Smooth muscle cell (in vitro differentiated cells): ENCODE results near the gene PLEKHA8. TPM values are rescaled to one million over a fixed set of nuclear protein-coding genes. Genes with fewer than 3 reads are reported as not detected.

ENCODE experiments used
- DNase-seq: peaks from one replicate; lab custom pipeline; 2025; ENCODE audit not compliant: unreplicated experiment; lab: John Stamatoyannopoulos, UW
- H2AFZ ChIP-seq: fragments of 200-600 bp; sonication (generic); 2 replicates; pipeline ENCODE4 v1.6.0; 2016; ENCODE audit warnings: antibody characterized with exemption, low read depth, mild to moderate bottlenecking
- H3F3A ChIP-seq: fragments of 200-600 bp; sonication (generic); 2 replicates; pipeline ENCODE4 v1.6.0; 2017; ENCODE audit warnings: antibody characterized with exemption, low read depth
- H3K27ac ChIP-seq: fragments of 200-600 bp; sonication (generic); 2 replicates; pipeline ENCODE4 v1.5.1; 2016; ENCODE audit warnings: low read depth, mild to moderate bottlenecking
- H3K27me3 ChIP-seq: fragments of 200-600 bp; sonication (generic); 2 replicates; pipeline ENCODE4 v1.6.1; 2016; ENCODE audit warnings: low read depth, mild to moderate bottlenecking
- H3K36me3 ChIP-seq: fragments of 200-600 bp; sonication (generic); 2 replicates; pipeline ENCODE4 v1.5.1; 2016; ENCODE audit warnings: low read depth
- H3K4me1 ChIP-seq: fragments of 200-600 bp; sonication (generic); 2 replicates; pipeline ENCODE4 v1.5.1; 2016; ENCODE audit warnings: low read depth
- H3K4me2 ChIP-seq: fragments of 200-600 bp; sonication (generic); 2 replicates; pipeline ENCODE4 v1.6.0; 2016; ENCODE audit warnings: mild to moderate bottlenecking
- H3K4me3 ChIP-seq: fragments of 200-600 bp; sonication (generic); 2 replicates; pipeline ENCODE4 v1.5.1; 2016; ENCODE audit warnings: mild to moderate bottlenecking
- H3K79me2 ChIP-seq: fragments of 200-600 bp; sonication (generic); 2 replicates; pipeline ENCODE4 v1.6.0; 2016; ENCODE audit warnings: low read depth, mild to moderate bottlenecking
- H3K9ac ChIP-seq: fragments of 200-600 bp; sonication (generic); 2 replicates; pipeline ENCODE4 v1.6.0; 2016; ENCODE audit warnings: low read depth
- H3K9me3 ChIP-seq: fragments of 200-600 bp; sonication (generic); replicated peaks from 2 replicates; pipeline ENCODE4 v1.5.1; 2016; ENCODE audit warnings: low read depth
- H4K20me1 ChIP-seq: fragments of 200-600 bp; sonication (generic); 2 replicates; pipeline ENCODE4 v1.6.0; 2016; ENCODE audit warnings: low read depth
- WGBS: methylation state at CpG from one replicate; pipeline ENCODE4 v1.1.7; 2016; ENCODE audit warnings: low lambda C conversion rate; 5-methylcytosine and 5-hydroxymethylcytosine counted together
- polyA plus RNA-seq: library from polyadenylated mRNA; unstranded; fragments of >200 nt; fragmentation: Nextera tagmentation; extraction: Ambion mirVana; gene quantifications from 2 replicates; pipeline ENCODE4 v1.2.1, GENCODE V29; 2016
- total RNA-seq: library from RNA; depleted of rRNA; stranded (reverse); fragments of >200 nt; gene quantifications from 2 replicates; pipeline ENCODE4 v1.2.3, GENCODE V29; 2014
- TF ChIP-seq, protein P1 (sequence below): fragments of 200-600 bp; sonication (generic); IDR thresholded peaks from 2 replicates; pipeline ENCODE4 v1.5.1; 2017; ENCODE audit warnings: borderline replicate concordance, mild to moderate bottlenecking, antibody characterized with exemption; ENCODE audit not compliant: insufficient read depth, poor library complexity, severe bottlenecking

The PLEKHA8 gene
- total and polyA plus RNA-seq, 2 experiments from 2014 or later, result 10.0 to 20.4 TPM

DNA sequence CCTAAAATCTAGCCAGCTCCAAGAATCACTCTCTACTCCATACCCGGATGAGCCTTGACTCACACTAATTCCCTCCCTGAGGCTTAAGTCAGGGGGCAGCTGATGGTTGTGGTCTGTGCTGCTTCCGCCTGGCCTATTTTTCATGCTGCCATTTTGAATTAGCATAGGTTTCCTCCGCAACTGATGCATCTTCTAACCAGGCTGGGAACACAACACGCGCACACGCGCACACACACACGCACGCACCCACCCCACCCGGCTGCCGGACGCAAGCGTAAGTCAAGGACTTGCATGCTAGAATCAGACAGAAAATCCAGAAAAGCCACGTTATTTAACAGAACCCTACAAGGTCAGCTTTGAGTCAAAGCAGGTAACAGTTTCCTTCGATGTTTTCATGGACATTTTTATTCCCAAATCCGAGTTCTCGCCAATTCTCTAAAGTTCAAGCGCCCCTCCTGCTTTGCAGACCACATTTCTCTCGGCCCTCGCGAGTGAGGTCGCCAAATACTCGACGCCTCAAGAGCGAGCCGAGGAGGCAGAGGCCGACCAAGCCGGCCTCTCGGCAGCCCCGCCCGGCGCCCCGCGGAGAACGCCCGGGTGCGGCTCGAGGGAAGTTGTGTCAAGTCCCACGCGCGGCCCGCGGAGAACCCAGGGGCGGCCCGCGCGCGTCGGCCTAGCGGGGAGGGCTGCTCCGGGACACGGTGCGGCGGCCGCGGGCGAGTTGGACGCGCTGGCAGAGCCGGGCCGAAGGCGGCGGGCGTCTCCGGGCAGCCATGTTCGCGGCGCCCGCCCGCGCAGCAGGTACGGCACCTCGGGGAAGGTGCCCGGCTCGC, 39.6 kb upstream of the PLEKHA8 start:
- Histone ChIP-seq H3K36me3 (no peaks in the 10 kb centered on the region), H2AFZ (peak overlapping the region; percentile 54), H3K27ac (peak overlapping the region; percentile 94), H4K20me1 (peaks cover 20% of the 10 kb centered on the region), H3F3A (peaks cover 16% of the 10 kb centered on the region), H3K79me2 (peaks cover 45% of the 10 kb centered on the region), H3K4me1 (peaks cover 13% of the 10 kb centered on the region), H3K4me3 (peak overlapping the region; percentile 99), H3K9ac (peak overlapping the region; percentile 79), H3K4me2 (peak overlapping the region; percentile 87), H3K9me3 (no peaks in the 10 kb centered on the region), H3K27me3 (no peaks in the 10 kb centered on the region)
- DNase-seq, result peak; percentile 30
- WGBS, result 1% methylated on average over 57 of the region's 75 CpGs
- TF ChIP-seq, protein P1, sequence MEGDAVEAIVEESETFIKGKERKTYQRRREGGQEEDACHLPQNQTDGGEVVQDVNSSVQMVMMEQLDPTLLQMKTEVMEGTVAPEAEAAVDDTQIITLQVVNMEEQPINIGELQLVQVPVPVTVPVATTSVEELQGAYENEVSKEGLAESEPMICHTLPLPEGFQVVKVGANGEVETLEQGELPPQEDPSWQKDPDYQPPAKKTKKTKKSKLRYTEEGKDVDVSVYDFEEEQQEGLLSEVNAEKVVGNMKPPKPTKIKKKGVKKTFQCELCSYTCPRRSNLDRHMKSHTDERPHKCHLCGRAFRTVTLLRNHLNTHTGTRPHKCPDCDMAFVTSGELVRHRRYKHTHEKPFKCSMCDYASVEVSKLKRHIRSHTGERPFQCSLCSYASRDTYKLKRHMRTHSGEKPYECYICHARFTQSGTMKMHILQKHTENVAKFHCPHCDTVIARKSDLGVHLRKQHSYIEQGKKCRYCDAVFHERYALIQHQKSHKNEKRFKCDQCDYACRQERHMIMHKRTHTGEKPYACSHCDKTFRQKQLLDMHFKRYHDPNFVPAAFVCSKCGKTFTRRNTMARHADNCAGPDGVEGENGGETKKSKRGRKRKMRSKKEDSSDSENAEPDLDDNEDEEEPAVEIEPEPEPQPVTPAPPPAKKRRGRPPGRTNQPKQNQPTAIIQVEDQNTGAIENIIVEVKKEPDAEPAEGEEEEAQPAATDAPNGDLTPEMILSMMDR, result no peak

DNA sequence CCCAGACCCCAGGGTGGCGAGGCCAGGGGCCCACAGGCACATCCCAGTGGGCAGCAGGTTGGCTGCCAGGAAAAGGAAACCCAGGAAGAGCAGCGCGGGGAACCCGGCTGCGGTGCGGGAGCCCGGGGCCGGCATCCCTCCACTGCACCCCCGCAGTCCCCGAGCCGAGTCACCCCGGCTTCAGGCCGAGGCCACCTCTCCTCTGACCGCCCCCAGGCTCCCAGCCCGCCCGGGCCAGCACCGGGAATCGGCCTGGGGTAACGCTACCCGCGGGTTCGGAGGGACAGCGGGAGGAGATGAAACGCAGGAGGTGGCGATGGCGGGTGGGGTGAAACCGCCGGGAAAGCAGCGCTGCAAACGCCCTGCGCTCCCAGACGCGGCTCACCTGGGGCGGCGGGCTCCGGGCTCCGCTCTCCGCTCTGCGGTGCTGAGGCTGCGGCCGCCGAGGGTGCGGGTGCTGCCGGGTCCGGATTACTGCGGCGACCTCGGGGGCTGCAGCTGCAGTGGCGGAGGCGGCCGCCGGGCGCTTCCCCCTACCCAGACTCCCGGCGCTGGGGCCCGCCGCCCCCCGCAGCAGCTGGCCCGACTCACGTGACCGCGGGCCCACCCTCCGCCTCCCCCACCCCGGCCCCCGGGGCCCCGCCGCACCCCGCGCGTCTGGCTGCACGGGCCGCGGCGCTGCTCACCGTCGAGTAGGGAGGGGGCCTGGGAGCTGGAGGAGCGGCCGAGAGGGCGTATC, 38.8 kb upstream of the PLEKHA8 start, which contains the start of gene SCRN1:
TSS of gene SCRN1 (minus strand) at position 545 of the 739 bp plus-strand sequence. CDS start 20,734 bp downstream, outside the sequence.
- Histone ChIP-seq H3K4me2 (peak within 1 kb of the TSS; percentile 87), H3K27me3 (no peaks in the 10 kb centered on the region), H3K9me3 (no peaks in the 10 kb centered on the region), H3K9ac (peak within 1 kb of the TSS; percentile 79), H3K27ac (peak within 1 kb of the TSS; percentile 94), H3K79me2 (peaks cover 37% of the 10 kb centered on the region), H3K36me3 (no peaks in the 10 kb centered on the region), H4K20me1 (peaks cover 15% of the 10 kb centered on the region), H3K4me1 (peaks cover 13% of the 10 kb centered on the region), H3F3A (peaks cover 16% of the 10 kb centered on the region), H3K4me3 (peak within 1 kb of the TSS; percentile 99), H2AFZ (peak within 1 kb of the TSS; percentile 82)
- no peak for DNase-seq
- WGBS, result under 1% methylated on average over 64 of the region's 79 CpGs
- TF ChIP-seq, protein P1, result no peak

DNA sequence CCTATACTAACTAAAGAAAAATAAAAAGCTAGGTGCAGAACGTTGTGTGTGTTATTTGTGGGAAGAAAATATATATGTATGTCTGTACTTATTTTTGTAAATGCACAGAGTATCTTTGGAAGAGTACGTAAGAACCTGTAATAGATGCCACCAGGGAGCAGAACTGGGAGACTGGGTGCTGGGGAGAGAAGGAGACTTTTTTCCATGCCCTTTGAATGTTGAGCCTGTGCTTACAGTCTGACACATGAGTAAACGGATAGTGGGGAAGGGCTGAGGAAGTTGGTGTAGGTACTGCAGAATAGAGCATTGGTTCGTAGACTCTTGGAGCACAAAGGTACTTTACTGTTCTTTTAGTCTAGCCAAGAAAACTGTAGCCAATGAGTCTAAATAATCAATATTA, 37.3 kb upstream of the PLEKHA8 start:
- peaks cover 1% of the 10 kb centered on the region for H4K20me1 ChIP-seq
- H3K4me1 ChIP-seq, result peaks cover 13% of the 10 kb centered on the region
- no peaks in the 10 kb centered on the region for H3K36me3 ChIP-seq
- WGBS, result 88% methylated on average over 4 of the region's 4 CpGs
- H3K4me2 ChIP-seq, result no peak overlapping the region
- no peak overlapping the region for H3K9ac ChIP-seq
- no peak overlapping the region for H3K4me3 ChIP-seq
- no peak overlapping the region for H3K27ac ChIP-seq
- no peak for DNase-seq
- no peaks in the 10 kb centered on the region for H3K9me3 ChIP-seq
- no peaks in the 10 kb centered on the region for H3K27me3 ChIP-seq
- peaks cover 22% of the 10 kb centered on the region for H3K79me2 ChIP-seq
- H2AFZ ChIP-seq, result no peak overlapping the region
- peaks cover 16% of the 10 kb centered on the region for H3F3A ChIP-seq
- TF ChIP-seq, protein P1, result no peak
